ENCODE data around the gene KIRREL3. TPM values are rescaled to one million over a fixed set of nuclear protein-coding genes. Genes with fewer than 3 reads are reported as not detected.
A peak's percentile ranks its signal among the peaks of the same experiment; 100 is the strongest.

KIRREL3 gene
- total and polyA plus RNA-seq, 9 of the 15 experiments (the other 6 are each of a cell fraction or from before 2014, with no cell fraction given), result 0.04 to 0.10 TPM; not detected in 7

- TF ChIP-seq PBX2 (CRISPR knock-in tag; IDR thresholded peaks at IDR 0.05; ENCODE audit: low read depth) (no peak), PBX2 (tag; conservative IDR thresholded peaks at IDR 0.05; ENCODE audit: low read depth) (peak; percentile 67), RBM22 (IDR thresholded peaks at IDR 0.05; ENCODE audit: low read depth, low read length, poor library complexity, severe bottlenecking) (no peak), SMAD1 (IDR thresholded peaks at IDR 0.05; ENCODE audit: low read depth, low read length, partially characterized antibody) (peak; percentile 80), MCM5 (IDR thresholded peaks at IDR 0.05; ENCODE audit: low read depth) (no peak), ATF4 (CRISPR knock-in tag; IDR thresholded peaks at IDR 0.05) (peak; percentile 60; the same call in 1 of the 2 replicates), MCM3 (IDR thresholded peaks at IDR 0.05) (no peak), YBX1 (IDR thresholded peaks at IDR 0.05) (no peak), MAZ (CRISPR knock-in tag; conservative IDR thresholded peaks at IDR 0.05 in 1 of 2, IDR thresholded peaks at IDR 0.05 in 1 of 2) (0 out of 4 replicates have a peak, but pooled peaks of 1 of the 2 experiments have one; percentile 17), BCOR (IDR thresholded peaks at IDR 0.05) (peak; percentile 94), SP2 (IDR thresholded peaks at IDR 0.05; ENCODE audit: extremely low read depth, low read depth, low read length, poor library complexity, severe bottlenecking) (no peak), DPF2 (IDR thresholded peaks at IDR 0.05) (peak; percentile 95), HCFC1 (IDR thresholded peaks at IDR 0.05; ENCODE audit: low read depth, low read length) (no peak), NR3C1 (CRISPR knock-in tag; IDR thresholded peaks at IDR 0.05) (no peak), CBX1 (IDR thresholded peaks at IDR 0.05; ENCODE audit: low read depth) (no peak), PURB (CRISPR knock-in tag; IDR thresholded peaks at IDR 0.05; ENCODE audit: low read depth) (no peak), FOXA3 (CRISPR knock-in tag; conservative IDR thresholded peaks at IDR 0.05 in 1 of 2, IDR thresholded peaks at IDR 0.05 in 1 of 2) (peak in 1 of 2 experiments; percentile 38; a peak in 1 of 4 replicates), SNIP1 (IDR thresholded peaks at IDR 0.05; ENCODE audit: low read depth) (no peak), PCBP2 (IDR thresholded peaks at IDR 0.05; ENCODE audit: low read depth, low read length, poor library complexity, severe bottlenecking) (no peak), RCOR1 (IDR thresholded peaks at IDR 0.05; ENCODE audit: borderline replicate concordance in 1 of 2, low read depth in 2 of 2, low read length in 2 of 2) (peak; percentile 100)
- TF ChIP-seq, protein P1, sequence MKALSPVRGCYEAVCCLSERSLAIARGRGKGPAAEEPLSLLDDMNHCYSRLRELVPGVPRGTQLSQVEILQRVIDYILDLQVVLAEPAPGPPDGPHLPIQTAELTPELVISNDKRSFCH (CRISPR knock-in tag; IDR thresholded peaks at IDR 0.05), result no peak
- TF ChIP-seq, protein P1 (tag; IDR thresholded peaks at IDR 0.05), result no peak
- TF ChIP-seq, protein P2, sequence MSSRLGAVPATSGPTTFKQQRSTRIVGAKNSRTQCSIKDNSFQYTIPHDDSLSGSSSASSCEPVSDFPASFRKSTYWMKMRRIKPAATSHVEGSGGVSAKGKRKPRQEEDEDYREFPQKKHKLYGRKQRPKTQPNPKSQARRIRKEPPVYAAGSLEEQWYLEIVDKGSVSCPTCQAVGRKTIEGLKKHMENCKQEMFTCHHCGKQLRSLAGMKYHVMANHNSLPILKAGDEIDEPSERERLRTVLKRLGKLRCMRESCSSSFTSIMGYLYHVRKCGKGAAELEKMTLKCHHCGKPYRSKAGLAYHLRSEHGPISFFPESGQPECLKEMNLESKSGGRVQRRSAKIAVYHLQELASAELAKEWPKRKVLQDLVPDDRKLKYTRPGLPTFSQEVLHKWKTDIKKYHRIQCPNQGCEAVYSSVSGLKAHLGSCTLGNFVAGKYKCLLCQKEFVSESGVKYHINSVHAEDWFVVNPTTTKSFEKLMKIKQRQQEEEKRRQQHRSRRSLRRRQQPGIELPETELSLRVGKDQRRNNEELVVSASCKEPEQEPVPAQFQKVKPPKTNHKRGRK (tag; IDR thresholded peaks at IDR 0.05), result peak; percentile 59; the same call in 1 of the 2 replicates
Measured at GRCh38 chr11:126419801-126420697, 580.5 kb downstream of the KIRREL3 start (continued).

Data from K562 (cell line).